Upper lobe of right lung (tissue), 1 donor: ENCODE results near the gene RAB5IF. TPM values are rescaled to one million over a fixed set of nuclear protein-coding genes. Genes with fewer than 3 reads are reported as not detected.
A peak's percentile ranks its signal among the peaks of the same experiment; 100 is the strongest.

Experiments used
- ATAC-seq: fragments of 200-7000 bp; cut with Tn5 transposase; one replicate; pipeline ENCODE4 v1.9.1; 2020; ENCODE audit warnings: mild to moderate bottlenecking, moderate library complexity
- DNase-seq: peaks from one replicate; pipeline ENCODE4 v3.0.0-alpha.2; 2020
- H3K27ac ChIP-seq: fragments of 200-600 bp; one replicate; pipeline ENCODE4 v1.8.0; 2022
- H3K27me3 ChIP-seq: fragments of 200-600 bp; one replicate; pipeline ENCODE4 v1.8.0; 2022; ENCODE audit warnings: mild to moderate bottlenecking
- H3K36me3 ChIP-seq: fragments of 200-600 bp; one replicate; pipeline ENCODE4 v1.8.0; 2022
- H3K4me1 ChIP-seq: fragments of 200-600 bp; one replicate; pipeline ENCODE4 v1.8.0; 2022
- H3K4me3 ChIP-seq: fragments of 200-600 bp; one replicate; pipeline ENCODE4 v1.8.0; 2022; ENCODE audit warnings: mild to moderate bottlenecking
- H3K9me3 ChIP-seq: fragments of 200-600 bp; one replicate; pipeline ENCODE4 v1.8.0; 2022
- intact Hi-C: fragments of 100-400 bp; cut with DNase I; formaldehyde crosslinking; loops from one replicate; pipeline ENCODE4 v1.11.0; 2022
- total RNA-seq: library from RNA; stranded (reverse); fragmentation: NEBNext Ultra II Directional; extraction: Animal tissue kit (Norgen Biotek cat#: 25700); gene quantifications from one replicate; pipeline ENCODE4 v1.2.1, GENCODE V29; 2021
- TF ChIP-seq, protein P1 (sequence below): fragments of 200-600 bp; IDR thresholded peaks from one replicate; pipeline ENCODE4 v1.8.0; 2022; ENCODE audit warnings: antibody characterized with exemption
- donor health status: DM: no; HTN: yes; CAD: no; lungs with severe emphysema.

The RAB5IF gene
- total RNA-seq, 1 donor from 2014 or later: 91.1 TPM

DNA sequence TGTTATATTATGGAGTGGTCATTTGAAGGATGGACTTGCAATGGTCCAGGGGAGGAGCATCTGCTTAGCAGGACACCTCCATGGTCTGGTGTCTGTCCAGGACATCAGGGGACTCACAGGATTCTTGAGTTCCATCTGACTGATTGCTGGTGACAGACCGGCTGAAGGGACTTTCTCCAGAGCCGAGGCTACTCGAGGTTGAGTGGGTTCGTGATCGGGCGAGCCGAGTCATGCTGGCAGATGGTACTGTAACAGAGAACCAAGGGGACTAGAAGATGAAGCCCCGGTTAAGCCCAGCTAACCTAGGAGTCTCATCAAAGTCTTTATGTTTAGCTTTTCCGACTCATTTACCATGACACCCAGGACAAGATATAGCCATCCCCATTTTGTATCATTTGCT, 47.9 kb downstream of the RAB5IF start:
- intact Hi-C loops: no loop called here
- H3K4me1 ChIP-seq: no peaks in the 10 kb centered on the region
- ATAC-seq: no peak
- no peaks in the 10 kb centered on the region for H3K9me3 ChIP-seq
- no peaks in the 10 kb centered on the region for H3K27me3 ChIP-seq
- TF ChIP-seq, protein P1, sequence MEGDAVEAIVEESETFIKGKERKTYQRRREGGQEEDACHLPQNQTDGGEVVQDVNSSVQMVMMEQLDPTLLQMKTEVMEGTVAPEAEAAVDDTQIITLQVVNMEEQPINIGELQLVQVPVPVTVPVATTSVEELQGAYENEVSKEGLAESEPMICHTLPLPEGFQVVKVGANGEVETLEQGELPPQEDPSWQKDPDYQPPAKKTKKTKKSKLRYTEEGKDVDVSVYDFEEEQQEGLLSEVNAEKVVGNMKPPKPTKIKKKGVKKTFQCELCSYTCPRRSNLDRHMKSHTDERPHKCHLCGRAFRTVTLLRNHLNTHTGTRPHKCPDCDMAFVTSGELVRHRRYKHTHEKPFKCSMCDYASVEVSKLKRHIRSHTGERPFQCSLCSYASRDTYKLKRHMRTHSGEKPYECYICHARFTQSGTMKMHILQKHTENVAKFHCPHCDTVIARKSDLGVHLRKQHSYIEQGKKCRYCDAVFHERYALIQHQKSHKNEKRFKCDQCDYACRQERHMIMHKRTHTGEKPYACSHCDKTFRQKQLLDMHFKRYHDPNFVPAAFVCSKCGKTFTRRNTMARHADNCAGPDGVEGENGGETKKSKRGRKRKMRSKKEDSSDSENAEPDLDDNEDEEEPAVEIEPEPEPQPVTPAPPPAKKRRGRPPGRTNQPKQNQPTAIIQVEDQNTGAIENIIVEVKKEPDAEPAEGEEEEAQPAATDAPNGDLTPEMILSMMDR: no peak
- H3K4me3 ChIP-seq: no peak overlapping the region
- peak; percentile 37 for DNase-seq
- peaks cover 20% of the 10 kb centered on the region for H3K36me3 ChIP-seq
- no peak overlapping the region for H3K27ac ChIP-seq

GRCh38 chr20:36654506-36654905, 48.9 kb downstream of the RAB5IF start:
- Histone ChIP-seq H3K4me1 (no peaks in the 10 kb centered on the region), H3K27me3 (no peaks in the 10 kb centered on the region), H3K36me3 (peaks cover 26% of the 10 kb centered on the region), H3K27ac (no peak overlapping the region), H3K4me3 (no peak overlapping the region), H3K9me3 (no peaks in the 10 kb centered on the region)
- intact Hi-C loops: no loop called here
- DNase-seq: no peak
- no peak for ATAC-seq
- TF ChIP-seq, protein P1: no peak

DNA sequence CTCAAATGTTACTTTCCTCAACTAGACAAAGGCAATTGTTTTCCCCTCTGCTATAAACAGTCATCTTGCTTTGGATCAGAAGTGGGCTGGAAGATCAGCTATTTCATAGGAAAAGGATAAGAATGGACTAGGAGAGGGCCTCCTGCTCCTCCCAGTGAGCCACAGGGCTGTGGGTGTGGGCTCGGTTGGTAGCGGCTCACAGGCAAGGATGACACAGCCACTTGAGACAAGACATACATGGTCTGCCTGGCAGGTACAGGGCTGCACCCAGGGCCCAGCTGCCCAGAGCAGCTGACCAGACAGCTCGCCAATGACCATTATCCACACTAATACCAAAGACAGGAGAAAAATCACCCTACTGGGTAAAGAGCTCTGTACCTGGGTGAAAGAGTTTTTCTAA, 49.4 kb downstream of the RAB5IF start:
- Histone ChIP-seq H3K36me3 (peaks cover 29% of the 10 kb centered on the region), H3K27ac (no peak overlapping the region), H3K4me1 (no peaks in the 10 kb centered on the region), H3K27me3 (no peaks in the 10 kb centered on the region), H3K9me3 (no peaks in the 10 kb centered on the region), H3K4me3 (no peak overlapping the region)
- TF ChIP-seq, protein P1: no peak
- ATAC-seq: no peak
- peak; percentile 27 for DNase-seq
- intact Hi-C loops: no loop called here

DNA sequence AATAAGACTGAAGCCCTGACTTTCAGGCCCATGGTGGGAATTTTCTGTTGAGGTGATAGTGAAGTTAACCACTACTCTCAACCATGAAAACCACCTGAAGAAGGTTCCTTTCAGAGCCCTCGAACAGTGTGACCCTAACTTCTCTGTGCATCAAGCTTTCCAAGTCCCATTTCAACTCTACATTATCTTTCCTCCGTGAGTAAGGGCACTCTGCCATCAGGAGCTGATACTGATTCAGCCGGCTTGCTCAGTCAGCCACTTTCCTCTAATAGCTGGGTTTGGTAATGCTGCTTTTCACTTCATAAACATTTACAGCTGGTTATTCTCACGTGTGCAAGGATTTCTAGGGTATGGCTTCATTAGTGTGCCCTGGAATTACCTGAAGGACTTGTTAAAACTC, 51.2 kb downstream of the RAB5IF start:
- Histone ChIP-seq H3K9me3 (no peaks in the 10 kb centered on the region), H3K4me1 (no peaks in the 10 kb centered on the region), H3K4me3 (no peak overlapping the region), H3K36me3 (peaks cover 31% of the 10 kb centered on the region), H3K27ac (no peak overlapping the region), H3K27me3 (no peaks in the 10 kb centered on the region)
- TF ChIP-seq, protein P1: no peak
- intact Hi-C loops: no loop called here
- DNase-seq (no peak), ATAC-seq (no peak)

DNA sequence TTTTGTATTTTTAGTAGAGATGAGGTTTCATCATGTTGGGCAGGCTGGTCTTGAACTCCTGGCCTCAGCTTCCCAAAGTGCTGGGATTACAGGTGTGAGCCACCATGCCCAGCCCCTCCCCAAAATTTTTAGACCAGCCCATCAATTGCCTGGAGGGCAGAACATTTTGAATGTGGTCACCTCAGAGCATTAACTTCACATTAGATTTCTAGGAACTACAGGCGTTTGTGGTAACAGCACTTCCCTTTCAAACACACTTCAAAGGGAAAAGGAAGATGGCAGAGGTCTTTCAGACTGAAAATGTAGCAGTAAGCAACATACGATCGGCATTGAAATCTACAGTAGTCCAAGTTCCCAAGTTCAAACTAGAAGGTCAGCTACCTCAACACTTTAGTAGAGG, 52.7 kb downstream of the RAB5IF start:
- Histone ChIP-seq H3K4me1 (no peaks in the 10 kb centered on the region), H3K27me3 (no peaks in the 10 kb centered on the region), H3K4me3 (no peak overlapping the region), H3K9me3 (no peaks in the 10 kb centered on the region), H3K36me3 (peaks cover 31% of the 10 kb centered on the region), H3K27ac (no peak overlapping the region)
- DNase-seq: no peak
- no peak for ATAC-seq
- intact Hi-C loops: no loop called here
- TF ChIP-seq, protein P1: no peak

Other genes starting within 250 kb of the RAB5IF start
- 410 TPM for gene MYL9, start 64.3 kb upstream of the RAB5IF start, total RNA-seq
- gene TGIF2, start 32.2 kb upstream of the RAB5IF start, total RNA-seq: 16.8 TPM
- gene SLA2, start 40.4 kb downstream of the RAB5IF start, total RNA-seq: 1.9 TPM
- 30.3 TPM for gene NDRG3, start 140.3 kb downstream of the RAB5IF start, total RNA-seq
- 7.5 TPM for gene DSN1, start 168.0 kb downstream of the RAB5IF start, total RNA-seq